ENCODE results near the gene DDX10.

Gene DDX10

DNA sequence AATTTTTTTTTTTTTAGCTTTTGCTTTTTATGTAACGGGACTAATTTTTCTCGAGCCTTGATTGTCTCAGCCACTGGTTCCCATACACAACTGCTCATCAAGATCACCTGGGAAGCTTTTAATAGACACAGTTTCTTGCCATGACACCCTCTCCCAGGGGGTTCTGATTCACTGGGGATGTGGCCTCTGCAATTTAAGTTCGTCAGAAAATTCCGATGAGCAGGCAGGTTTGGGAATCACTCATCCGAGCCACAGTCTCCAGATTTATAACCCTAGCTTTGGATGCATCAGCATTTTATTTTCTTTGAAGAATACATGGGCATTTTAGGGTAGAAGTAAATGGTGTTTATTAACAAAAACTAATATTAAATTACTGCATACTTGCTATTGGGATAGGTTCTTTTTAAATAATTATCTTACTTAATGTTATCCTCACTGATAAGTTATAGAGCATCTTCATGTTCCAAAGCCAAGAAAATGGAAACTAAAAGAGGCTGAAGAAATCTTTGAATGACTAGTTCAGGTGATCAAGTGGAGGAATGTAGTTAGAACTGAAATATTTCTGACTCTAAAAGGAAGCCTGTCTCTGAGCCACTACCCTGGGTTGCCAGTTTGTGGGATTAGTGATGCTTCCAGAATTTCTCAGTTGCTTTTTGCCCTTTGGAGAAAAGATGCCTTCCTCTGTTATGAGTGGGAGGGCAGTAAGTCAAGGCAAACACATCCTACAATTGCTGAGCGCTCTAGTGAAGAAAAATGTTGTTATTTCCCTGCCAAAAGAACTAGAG lies 319.0 kb downstream of the DDX10 start:
- Histone ChIP-seq H3K27ac (ENCODE audit: low read depth, low read length) (no peak overlapping the region), H3K9ac (ENCODE audit: low read length) (no peak overlapping the region), H3K4me1 (ENCODE audit: control insufficient read depth, insufficient read depth, low read length) (no peaks in the 10 kb centered on the region), H3K36me3 (ENCODE audit: control insufficient read depth, insufficient read depth, low read length) (no peaks in the 10 kb centered on the region), H3K27me3 (ENCODE audit: control insufficient read depth, insufficient read depth, low read length) (no peaks in the 10 kb centered on the region), H3K4me3 (ENCODE audit: low read length) (no peak overlapping the region)

- H3K27ac ChIP-seq (ENCODE audit: low read depth, low read length) = no peak overlapping the region
- H3K36me3 ChIP-seq (ENCODE audit: control insufficient read depth, insufficient read depth, low read length) = no peaks in the 10 kb centered on the region
- no peak overlapping the region for H3K9ac ChIP-seq (ENCODE audit: low read length)
- no peak overlapping the region for H3K4me3 ChIP-seq (ENCODE audit: low read length)
- H3K4me1 ChIP-seq (ENCODE audit: control insufficient read depth, insufficient read depth, low read length) = no peaks in the 10 kb centered on the region
- no peaks in the 10 kb centered on the region for H3K27me3 ChIP-seq (ENCODE audit: control insufficient read depth, insufficient read depth, low read length)
Observed at GRCh38 chr11:108984523-108984922, 319.7 kb downstream of the DDX10 start.

DNA sequence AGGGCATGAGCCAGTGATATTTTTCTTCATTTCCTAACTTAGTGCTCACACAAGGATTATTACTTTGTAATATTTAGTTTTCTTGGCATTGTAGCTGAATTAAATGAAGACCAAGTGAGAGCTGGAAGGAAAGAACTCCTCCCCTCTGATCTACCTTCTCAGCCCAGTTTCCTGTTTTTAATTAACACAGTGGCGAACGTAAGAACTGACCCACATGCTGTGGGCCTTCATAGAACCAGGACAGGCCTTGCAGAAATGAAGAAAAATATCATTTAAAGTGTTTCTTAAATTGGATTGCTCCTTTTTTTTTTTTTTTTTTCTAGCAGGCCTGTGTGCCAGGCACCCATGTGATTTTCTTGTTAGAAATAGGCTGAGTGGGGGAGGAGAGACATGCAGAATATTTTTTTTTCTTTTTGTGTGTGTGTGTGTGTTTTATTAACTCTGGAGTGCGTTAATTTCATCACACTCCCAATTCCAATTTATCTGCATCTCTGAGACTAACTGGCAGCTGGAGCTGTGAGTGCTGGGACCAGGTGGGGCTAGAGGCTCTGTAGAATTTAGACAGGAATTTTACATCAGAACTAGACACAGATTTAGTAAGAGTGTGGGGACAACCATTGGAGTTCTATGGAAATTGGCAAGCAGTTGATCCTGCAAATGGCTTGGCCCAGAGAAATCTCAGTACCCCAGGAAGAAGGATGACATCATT lies 320.5 kb downstream of the DDX10 start:
- Histone ChIP-seq H3K4me3 (ENCODE audit: low read length) (no peak overlapping the region), H3K27me3 (ENCODE audit: control insufficient read depth, insufficient read depth, low read length) (no peaks in the 10 kb centered on the region), H3K4me1 (ENCODE audit: control insufficient read depth, insufficient read depth, low read length) (no peaks in the 10 kb centered on the region), H3K27ac (ENCODE audit: low read depth, low read length) (no peak overlapping the region), H3K36me3 (ENCODE audit: control insufficient read depth, insufficient read depth, low read length) (no peaks in the 10 kb centered on the region), H3K9ac (ENCODE audit: low read length) (no peak overlapping the region)

DNA sequence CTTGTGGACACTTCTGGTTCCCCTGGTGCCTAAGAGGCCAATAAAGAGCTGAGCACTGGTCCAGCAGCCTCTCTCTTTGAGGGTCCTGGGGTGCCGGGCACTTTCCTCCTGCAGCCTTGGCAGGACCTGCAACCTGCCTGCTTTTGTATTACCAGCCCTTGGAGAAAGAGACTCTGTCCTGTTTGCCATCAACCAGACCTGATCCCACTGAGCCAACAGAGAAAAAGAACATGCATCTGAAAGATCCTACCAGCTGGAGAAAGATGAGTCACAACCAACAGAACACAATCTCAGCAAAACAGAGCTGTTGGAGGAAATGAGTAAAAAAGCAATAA lies 321.0 kb downstream of the DDX10 start:
- H3K4me1 ChIP-seq (ENCODE audit: control insufficient read depth, insufficient read depth, low read length) = no peaks in the 10 kb centered on the region
- H3K36me3 ChIP-seq (ENCODE audit: control insufficient read depth, insufficient read depth, low read length) = no peaks in the 10 kb centered on the region
- no peaks in the 10 kb centered on the region for H3K27me3 ChIP-seq (ENCODE audit: control insufficient read depth, insufficient read depth, low read length)
- no peak overlapping the region for H3K27ac ChIP-seq (ENCODE audit: low read depth, low read length)
- H3K9ac ChIP-seq (ENCODE audit: low read length) = no peak overlapping the region
- H3K4me3 ChIP-seq (ENCODE audit: low read length) = no peak overlapping the region

Measured in rectal smooth muscle tissue (tissue), 1 donor.